Activated CD4-positive, alpha-beta memory T cell treated with anti-CD3 and anti-CD28 coated beads, Interleukin-2, amount 10 ng/mL, durations not matched to agents 7 days and 5 days (primary cell): ENCODE data around the gene SPON1. TPM values are rescaled to one million over a fixed set of nuclear protein-coding genes. Genes with fewer than 3 reads are reported as not detected.

Source experiments
- CTCF ChIA-PET: fragments of 350-600 bp; sonication (Branson Sonifier 250); formaldehyde crosslinking; loops from one replicate; lab custom pipeline; 2021; ENCODE audit warnings: antibody characterized with exemption, inconsistent platforms; lab: Charles Lee
- POLR2A ChIA-PET: fragments of 350-600 bp; sonication (Branson Sonifier 250); formaldehyde crosslinking; loops from one replicate; lab custom pipeline; 2021; ENCODE audit warnings: antibody characterized with exemption; lab: Charles Lee
- DNase-seq: peaks from one replicate; pipeline ENCODE4 v3.0.0-alpha.2; 2020
- H3K27ac Mint-ChIP-seq: one replicate; pipeline ENCODE4 v1.8.0; 2021; ENCODE audit warnings: mild to moderate bottlenecking, mixed read lengths
- H3K27me3 Mint-ChIP-seq: one replicate; pipeline ENCODE4 v1.8.0; 2021; ENCODE audit warnings: mixed read lengths
- H3K36me3 Mint-ChIP-seq: one replicate; pipeline ENCODE4 v1.8.0; 2021; ENCODE audit warnings: low read depth, mixed read lengths
- H3K4me1 Mint-ChIP-seq: one replicate; pipeline ENCODE4 v1.8.0; 2021; ENCODE audit warnings: mixed read lengths
- H3K4me3 Mint-ChIP-seq: one replicate; pipeline ENCODE4 v1.8.0; 2021; ENCODE audit warnings: mild to moderate bottlenecking, mixed read lengths
- H3K9me3 Mint-ChIP-seq: one replicate; pipeline ENCODE4 v1.8.0; 2021; ENCODE audit warnings: mixed read lengths
- total RNA-seq, 2 experiments: library from RNA; stranded (reverse); gene quantifications; one replicate each; pipeline ENCODE4 v1.2.3, GENCODE V29; 2021

Gene SPON1
- total RNA-seq, 2 experiments from 2014 or later: 0.45 to 0.68 TPM

DNA sequence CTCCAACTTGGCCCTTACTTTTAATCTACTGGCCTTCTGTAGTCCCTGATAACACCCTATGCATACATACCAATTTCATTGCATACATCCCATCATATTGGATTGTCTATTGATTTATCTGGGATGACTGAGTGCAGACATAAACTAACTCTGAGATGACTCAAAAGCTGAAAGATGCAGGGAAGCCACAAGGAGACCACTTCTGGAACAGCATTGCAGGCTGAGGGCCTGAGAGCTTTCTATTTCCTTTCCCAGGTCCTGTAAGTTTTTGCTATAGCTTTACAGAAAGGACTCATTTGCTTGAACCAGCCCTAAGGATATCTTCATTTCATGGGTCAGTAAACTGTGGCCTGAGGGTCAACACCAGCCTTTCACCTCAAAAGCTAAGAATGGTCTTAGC, 15.1 kb upstream of the SPON1 start:
- no peaks in the 10 kb centered on the region for H3K36me3 Mint-ChIP-seq
- H3K4me3 Mint-ChIP-seq: no peak overlapping the region
- ChIA-PET POLR2A (interaction anchor here (1.2 kb wide), 1 partner anchor 354 kb away, joined by 3 read pairs; no protein-coding TSS in a partner anchor), CTCF (interaction anchor here (0.9 kb wide), 2 partner anchors 9 to 23 kb away, joined by 3 to 4 read pairs; no protein-coding TSS in a partner anchor)
- no peaks in the 10 kb centered on the region for H3K9me3 Mint-ChIP-seq
- H3K27ac Mint-ChIP-seq: no peak overlapping the region
- peaks cover 10% of the 10 kb centered on the region for H3K27me3 Mint-ChIP-seq
- no peak for DNase-seq
- peaks cover 14% of the 10 kb centered on the region for H3K4me1 Mint-ChIP-seq

DNA sequence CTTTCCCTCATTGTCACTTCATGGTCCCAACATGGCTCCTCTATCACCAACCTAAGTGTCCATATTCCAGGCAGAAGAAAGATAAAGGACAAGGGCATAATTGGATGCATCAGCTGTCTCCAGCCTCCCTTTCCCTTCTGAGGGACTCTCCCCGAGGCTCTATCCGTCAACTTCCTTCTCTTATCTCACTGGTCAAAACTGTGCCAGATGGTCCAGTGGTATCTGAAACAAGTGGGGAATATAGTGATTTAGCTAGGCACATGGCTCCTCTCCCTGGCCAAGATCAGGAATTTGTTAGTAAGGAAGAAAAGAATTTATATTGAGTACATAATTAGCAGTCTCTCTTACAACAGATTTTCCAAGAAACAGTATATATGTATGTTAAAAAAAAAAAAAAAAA, 12.6 kb upstream of the SPON1 start:
- Mint-ChIP-seq H3K27me3 (peaks cover 17% of the 10 kb centered on the region), H3K4me3 (no peak overlapping the region), H3K9me3 (no peaks in the 10 kb centered on the region), H3K36me3 (no peaks in the 10 kb centered on the region), H3K4me1 (peaks cover 9% of the 10 kb centered on the region), H3K27ac (no peak overlapping the region)
- POLR2A ChIA-PET: interaction anchor here (1.0 kb wide), 1 partner anchor 9 kb away, joined by 3 read pairs; no protein-coding TSS in a partner anchor
- CTCF ChIA-PET: no interaction called here
- DNase-seq: no peak

DNA sequence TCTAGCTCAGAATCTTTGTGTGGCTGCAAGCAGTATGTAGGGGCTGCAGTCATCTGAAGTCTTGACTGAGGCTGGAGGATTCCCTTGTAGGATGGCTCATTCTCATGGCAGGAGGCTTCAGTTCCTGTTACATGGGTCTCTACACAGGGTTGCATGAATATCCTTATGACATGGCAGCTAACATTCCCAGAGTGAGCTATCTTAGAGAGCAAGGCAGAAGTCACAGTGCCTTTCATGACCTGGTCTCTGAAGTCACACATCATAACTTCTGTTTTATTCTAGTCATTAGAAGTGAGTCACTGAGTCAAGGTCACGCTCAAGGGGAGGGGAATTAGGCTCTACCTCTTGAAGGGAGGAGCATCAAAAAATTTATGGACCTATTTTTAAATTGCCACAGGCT, 10.3 kb upstream of the SPON1 start:
- ChIA-PET POLR2A (no interaction called here), CTCF (interaction anchor here (1.0 to 3.5 kb wide), 5 partner anchors 10 to 296 kb away, joined by 3 to 12 read pairs (median 5); partner anchors contain the start of gene SPON1)
- no peaks in the 10 kb centered on the region for H3K36me3 Mint-ChIP-seq
- peaks cover 8% of the 10 kb centered on the region for H3K4me1 Mint-ChIP-seq
- H3K27ac Mint-ChIP-seq: no peak overlapping the region
- peaks cover 17% of the 10 kb centered on the region for H3K27me3 Mint-ChIP-seq
- no peak for DNase-seq
- H3K4me3 Mint-ChIP-seq: no peak overlapping the region
- H3K9me3 Mint-ChIP-seq: no peaks in the 10 kb centered on the region

GRCh38 chr11:13952668-13953067, 9.9 kb upstream of the SPON1 start:
- ChIA-PET POLR2A (no interaction called here), CTCF (interaction anchor here (0.8 to 3.5 kb wide), 6 partner anchors 10 to 297 kb away, joined by 3 to 12 read pairs (median 4); partner anchors contain the start of gene SPON1)
- Mint-ChIP-seq H3K9me3 (no peaks in the 10 kb centered on the region), H3K36me3 (no peaks in the 10 kb centered on the region), H3K4me1 (peaks cover 3% of the 10 kb centered on the region), H3K27ac (no peak overlapping the region), H3K4me3 (no peak overlapping the region), H3K27me3 (peaks cover 17% of the 10 kb centered on the region)
- DNase-seq: no peak

- Mint-ChIP-seq H3K27me3 (peaks cover 27% of the 10 kb centered on the region), H3K4me3 (no peak overlapping the region), H3K27ac (no peak overlapping the region), H3K4me1 (no peaks in the 10 kb centered on the region), H3K36me3 (no peaks in the 10 kb centered on the region), H3K9me3 (no peaks in the 10 kb centered on the region)
- DNase-seq: no peak
- POLR2A ChIA-PET: no interaction called here
- CTCF ChIA-PET: interaction anchor here (1.1 to 4.5 kb wide), 8 partner anchors 10 to 295 kb away, joined by 3 to 28 read pairs (median 6); no protein-coding TSS in a partner anchor
These were observed 7.9 kb upstream of the SPON1 start for GRCh38 chr11:13954591-13954990.

DNA sequence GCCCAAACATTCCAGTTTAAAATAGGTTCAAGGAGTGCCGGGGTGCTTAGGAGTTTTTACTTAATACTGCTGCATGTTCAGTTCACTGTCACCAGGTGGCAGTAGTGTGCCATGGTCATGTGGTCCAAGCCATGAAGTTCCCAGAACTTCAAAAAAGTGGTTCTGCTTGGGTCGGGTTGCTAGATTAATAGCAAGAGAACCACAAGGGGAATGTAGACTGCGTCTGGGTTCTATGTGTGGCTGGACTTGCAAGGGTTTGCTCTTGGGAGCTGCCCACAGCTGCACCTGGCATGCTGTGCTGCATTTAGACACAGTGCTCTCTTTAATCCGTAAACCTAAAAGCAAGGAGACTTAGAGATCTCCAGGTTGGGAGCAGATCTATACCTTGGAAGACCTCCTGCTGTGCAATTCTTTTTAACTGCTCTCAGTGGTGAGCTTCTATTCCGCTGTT, 6.5 kb upstream of the SPON1 start:
- peaks cover 1% of the 10 kb centered on the region for H3K4me1 Mint-ChIP-seq
- no peak overlapping the region for H3K27ac Mint-ChIP-seq
- CTCF ChIA-PET: interaction anchor here (0.7 to 4.5 kb wide), 23 partner anchors 9 to 499 kb away, joined by 3 to 28 read pairs (median 4); no protein-coding TSS in a partner anchor
- H3K27me3 Mint-ChIP-seq: peaks cover 38% of the 10 kb centered on the region
- H3K4me3 Mint-ChIP-seq: no peak overlapping the region
- peak; percentile 59 for DNase-seq
- no peaks in the 10 kb centered on the region for H3K9me3 Mint-ChIP-seq
- POLR2A ChIA-PET: no interaction called here
- H3K36me3 Mint-ChIP-seq: no peaks in the 10 kb centered on the region

DNA sequence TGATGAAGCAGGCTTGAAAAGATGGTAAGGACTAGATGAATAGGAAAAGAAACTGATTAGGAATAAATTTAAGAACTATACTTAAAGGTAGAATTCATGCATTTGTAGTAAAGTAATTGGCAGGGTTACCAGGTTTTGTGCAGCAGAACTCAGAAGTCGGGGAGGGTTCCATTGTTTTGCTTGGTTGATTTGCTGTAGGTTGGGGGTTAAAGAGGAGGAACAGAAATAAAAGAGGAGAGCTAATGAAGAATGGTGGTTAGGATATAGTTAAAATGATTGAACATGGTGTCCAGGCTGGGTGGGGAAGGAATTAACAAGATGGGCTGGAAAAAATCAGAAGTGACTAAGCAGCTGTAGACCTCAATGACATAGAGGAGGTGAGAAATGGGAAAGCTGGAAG, 5.5 kb upstream of the SPON1 start:
- Mint-ChIP-seq H3K4me1 (peaks cover 3% of the 10 kb centered on the region), H3K27ac (no peak overlapping the region), H3K9me3 (no peaks in the 10 kb centered on the region), H3K36me3 (no peaks in the 10 kb centered on the region), H3K27me3 (peaks cover 43% of the 10 kb centered on the region), H3K4me3 (no peak overlapping the region)
- DNase-seq: no peak
- ChIA-PET POLR2A (no interaction called here), CTCF (interaction anchor here (0.7 to 4.5 kb wide), 17 partner anchors 10 to 498 kb away, joined by 3 to 28 read pairs (median 4); no protein-coding TSS in a partner anchor)

DNA sequence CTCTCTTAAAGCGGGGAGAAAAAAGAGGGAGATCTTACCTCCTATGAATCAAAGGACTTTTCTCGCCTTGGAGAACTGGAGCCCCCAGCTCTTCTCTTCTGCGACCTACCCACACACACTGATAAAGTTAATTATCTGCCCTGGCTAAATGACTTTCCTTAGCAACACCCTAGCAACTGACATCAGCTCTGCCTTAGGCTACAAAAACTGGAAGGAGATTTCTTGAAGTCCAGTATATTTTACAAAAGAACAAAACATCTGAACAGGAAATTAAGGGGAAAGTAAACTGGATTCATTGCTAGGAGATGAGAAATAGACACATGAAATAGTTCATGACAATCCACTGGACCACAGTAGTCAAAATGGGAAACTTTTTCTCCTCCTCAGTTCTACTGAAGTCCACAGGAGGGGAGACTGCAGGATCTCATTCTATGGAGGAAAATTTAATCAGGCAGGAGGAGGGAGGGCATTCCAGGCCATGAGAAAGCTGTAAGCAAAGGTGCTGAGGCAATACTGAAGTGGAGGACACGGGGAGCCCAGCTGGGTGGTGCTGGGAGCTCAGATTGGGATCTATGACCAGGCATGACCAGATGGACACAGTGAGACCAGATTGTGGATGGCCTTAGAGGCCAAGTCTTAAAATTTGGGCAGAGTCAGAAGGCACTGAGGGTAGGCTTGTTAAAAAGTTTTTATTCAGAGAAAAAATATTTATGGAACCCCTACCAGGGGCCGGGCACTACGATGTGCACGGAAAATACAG, 3.7 kb upstream of the SPON1 start:
- DNase-seq: no peak
- peaks cover 49% of the 10 kb centered on the region for H3K27me3 Mint-ChIP-seq
- no peak overlapping the region for H3K27ac Mint-ChIP-seq
- peaks cover 12% of the 10 kb centered on the region for H3K4me1 Mint-ChIP-seq
- no peaks in the 10 kb centered on the region for H3K36me3 Mint-ChIP-seq
- ChIA-PET CTCF (interaction anchor here (3.9 to 4.2 kb wide), 2 partner anchors 186 to 293 kb away, joined by 12 to 27 read pairs; no protein-coding TSS in a partner anchor), POLR2A (no interaction called here)
- H3K9me3 Mint-ChIP-seq: no peaks in the 10 kb centered on the region
- no peak overlapping the region for H3K4me3 Mint-ChIP-seq

- POLR2A ChIA-PET: no interaction called here
- Mint-ChIP-seq H3K4me3 (no peak overlapping the region), H3K27me3 (peaks cover 77% of the 10 kb centered on the region), H3K9me3 (no peaks in the 10 kb centered on the region), H3K36me3 (no peaks in the 10 kb centered on the region), H3K27ac (no peak overlapping the region), H3K4me1 (peaks cover 21% of the 10 kb centered on the region)
- DNase-seq: no peak
- CTCF ChIA-PET: interaction anchor here (0.7 to 3.9 kb wide), 5 partner anchors 10 to 189 kb away, joined by 3 to 17 read pairs (median 11); no protein-coding TSS in a partner anchor
These were observed 343 bp upstream of the SPON1 start for GRCh38 chr11:13962198-13962561.

GRCh38 chr11:13963169-13963948, 836 bp downstream of the SPON1 start:
- CTCF ChIA-PET: interaction anchor here (0.6 to 3.2 kb wide), 7 partner anchors 19 to 418 kb away, joined by 3 to 17 read pairs (median 3); no protein-coding TSS in a partner anchor
- H3K36me3 Mint-ChIP-seq: no peaks in the 10 kb centered on the region
- POLR2A ChIA-PET: interaction anchor here (1.0 to 1.1 kb wide), 2 partner anchors 9 to 10 kb away, joined by 3 to 4 read pairs; no protein-coding TSS in a partner anchor
- H3K4me3 Mint-ChIP-seq: peak overlapping the region; percentile 47
- no peaks in the 10 kb centered on the region for H3K9me3 Mint-ChIP-seq
- H3K27me3 Mint-ChIP-seq: peaks cover 79% of the 10 kb centered on the region
- DNase-seq: peak; percentile 47
- no peak overlapping the region for H3K27ac Mint-ChIP-seq
- H3K4me1 Mint-ChIP-seq: peaks cover 21% of the 10 kb centered on the region

DNA sequence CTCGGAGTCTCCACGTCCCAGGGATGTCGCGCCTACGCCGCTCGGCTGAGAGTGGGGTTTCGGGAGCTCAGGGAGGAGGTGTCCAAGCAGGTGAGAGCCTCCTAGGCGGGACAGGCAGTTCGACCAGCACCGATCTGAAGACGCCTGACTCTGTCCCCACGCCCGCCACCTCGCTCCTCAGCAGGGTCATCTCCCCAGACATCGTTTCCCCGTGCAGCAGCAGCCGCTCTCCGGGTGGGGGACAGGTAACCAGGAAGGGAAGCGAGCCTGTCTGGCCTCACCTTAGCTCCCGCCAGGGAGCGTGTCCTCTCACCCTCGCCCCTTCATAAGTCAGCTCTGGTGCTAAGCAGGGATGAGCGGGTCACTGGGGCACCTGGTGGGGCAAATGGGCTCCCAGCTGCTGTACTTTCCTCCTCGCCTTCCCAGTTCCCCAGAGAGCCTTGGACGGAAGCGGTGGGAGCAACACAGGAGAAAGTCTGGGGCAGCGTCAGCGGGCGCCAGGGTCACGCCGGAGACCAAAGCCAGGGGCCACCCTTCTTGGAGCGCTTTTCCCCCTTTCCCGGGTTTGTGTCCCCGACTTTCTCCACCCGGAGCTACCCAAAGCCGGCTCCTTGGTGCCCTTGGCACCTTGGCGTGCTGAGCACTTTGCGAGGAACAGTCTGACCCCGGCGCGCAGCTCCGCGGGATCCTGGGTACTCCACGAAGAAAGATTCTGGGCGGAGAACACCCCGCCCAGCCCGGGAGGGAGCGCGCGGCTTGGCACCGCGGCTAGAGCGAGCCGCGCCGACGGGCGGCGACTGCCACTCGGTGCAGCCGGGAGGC, 1.6 kb downstream of the SPON1 start:
- CTCF ChIA-PET: interaction anchor here (0.7 to 3.2 kb wide), 6 partner anchors 18 to 284 kb away, joined by 3 to 17 read pairs (median 4); no protein-coding TSS in a partner anchor
- H3K4me1 Mint-ChIP-seq: peaks cover 24% of the 10 kb centered on the region
- DNase-seq: no peak
- no peaks in the 10 kb centered on the region for H3K9me3 Mint-ChIP-seq
- H3K36me3 Mint-ChIP-seq: no peaks in the 10 kb centered on the region
- peaks cover 71% of the 10 kb centered on the region for H3K27me3 Mint-ChIP-seq
- H3K4me3 Mint-ChIP-seq: peak overlapping the region; percentile 47
- POLR2A ChIA-PET: interaction anchor here (1.0 to 1.1 kb wide), 2 partner anchors 8 to 9 kb away, joined by 3 to 4 read pairs; no protein-coding TSS in a partner anchor
- H3K27ac Mint-ChIP-seq: no peak overlapping the region

GRCh38 chr11:13964771-13965074, 2.2 kb downstream of the SPON1 start:
- H3K4me1 Mint-ChIP-seq: peaks cover 29% of the 10 kb centered on the region
- no peak overlapping the region for H3K4me3 Mint-ChIP-seq

More at GRCh38 chr11:13964771-13965074, 2.2 kb downstream of the SPON1 start:
- peaks cover 69% of the 10 kb centered on the region for H3K27me3 Mint-ChIP-seq
- no peaks in the 10 kb centered on the region for H3K36me3 Mint-ChIP-seq
- CTCF ChIA-PET: interaction anchor here (0.7 to 3.2 kb wide), 5 partner anchors 9 to 192 kb away, joined by 3 to 17 read pairs (median 4); no protein-coding TSS in a partner anchor
- H3K27ac Mint-ChIP-seq: no peak overlapping the region
- POLR2A ChIA-PET: interaction anchor here (1.1 kb wide), 1 partner anchor 9 kb away, joined by 4 read pairs; no protein-coding TSS in a partner anchor
- no peak for DNase-seq
- no peaks in the 10 kb centered on the region for H3K9me3 Mint-ChIP-seq
